DOHH2 (cell line): ENCODE results near the gene OTOP3.

Experiments used
- H3F3A ChIP-seq: fragments of 200-600 bp; sonication (generic), shearing (Covaris generic); 2 replicates; pipeline ENCODE4 v1.6.0; 2016; ENCODE audit warnings: antibody characterized with exemption, mild to moderate bottlenecking; ENCODE audit not compliant: control insufficient read depth, insufficient read depth
- H3K27ac ChIP-seq: fragments of 200-600 bp; sonication (generic); 2 replicates; pipeline ENCODE4 v1.5.1; 2014; ENCODE audit warnings: low read depth, mild to moderate bottlenecking, low read length, moderate library complexity
- H3K27me3 ChIP-seq: fragments of 200-600 bp; sonication (generic); 2 replicates; pipeline ENCODE4 v1.6.1; 2014; ENCODE audit warnings: mild to moderate bottlenecking, low read length, mixed read lengths; ENCODE audit not compliant: control insufficient read depth
- H3K36me3 ChIP-seq: fragments of 200-600 bp; sonication (generic); 2 replicates; pipeline ENCODE4 v1.6.1; 2014; ENCODE audit warnings: mild to moderate bottlenecking, low read length, moderate library complexity, mixed read lengths; ENCODE audit not compliant: control insufficient read depth
- H3K4me1 ChIP-seq: fragments of 200-600 bp; sonication (generic); 2 replicates; pipeline ENCODE4 v1.6.1; 2014; ENCODE audit warnings: mild to moderate bottlenecking, low read length, mixed read lengths; ENCODE audit not compliant: control insufficient read depth
- H3K4me2 ChIP-seq: fragments of 200-600 bp; sonication (generic); 2 replicates; pipeline ENCODE4 v1.6.0; 2014; ENCODE audit warnings: mild to moderate bottlenecking, low read length, moderate library complexity
- H3K4me3 ChIP-seq: fragments of 200-600 bp; sonication (generic); 2 replicates; pipeline ENCODE4 v1.5.1; 2014; ENCODE audit warnings: mild to moderate bottlenecking, low read length, mixed read lengths
- H3K79me2 ChIP-seq: fragments of 200-600 bp; sonication (generic); 2 replicates; pipeline ENCODE4 v1.6.1; 2014; ENCODE audit warnings: mild to moderate bottlenecking, low read length, mixed read lengths; ENCODE audit not compliant: control insufficient read depth
- H3K9me2 ChIP-seq: fragments of 200-600 bp; sonication (generic); replicated peaks from 2 replicates; pipeline ENCODE4 v1.6.1; 2014; ENCODE audit warnings: mild to moderate bottlenecking, low read length, mixed read lengths; ENCODE audit not compliant: control insufficient read depth
- H3K9me3 ChIP-seq: fragments of 200-600 bp; sonication (generic); 2 replicates; pipeline ENCODE4 v1.6.1; 2014; ENCODE audit warnings: antibody characterized with exemption, low read length, mixed read lengths; ENCODE audit not compliant: control insufficient read depth, insufficient read depth
- H4K20me1 ChIP-seq: fragments of 200-600 bp; sonication (generic); 2 replicates; pipeline ENCODE4 v1.6.0; 2014; ENCODE audit warnings: low read depth, mild to moderate bottlenecking, antibody characterized with exemption, low read length, moderate library complexity; ENCODE audit not compliant: control insufficient read depth, insufficient read depth
- EZH2phosphoT487 ChIP-seq: fragments of 200-600 bp; sonication (generic); IDR thresholded peaks from 2 replicates; pipeline ENCODE4 v1.6.1; 2017; ENCODE audit warnings: borderline replicate concordance, mild to moderate bottlenecking, antibody characterized with exemption, low read length, moderate library complexity, mixed read lengths
- TF ChIP-seq, protein P1 (sequence below): fragments of 200-600 bp; sonication (generic); IDR thresholded peaks from one replicate; pipeline ENCODE4 v1.5.1; 2014; ENCODE audit warnings: antibody characterized with exemption, mild to moderate bottlenecking, low read depth, low read length; ENCODE audit not compliant: poor library complexity, severe bottlenecking

The OTOP3 gene

DNA sequence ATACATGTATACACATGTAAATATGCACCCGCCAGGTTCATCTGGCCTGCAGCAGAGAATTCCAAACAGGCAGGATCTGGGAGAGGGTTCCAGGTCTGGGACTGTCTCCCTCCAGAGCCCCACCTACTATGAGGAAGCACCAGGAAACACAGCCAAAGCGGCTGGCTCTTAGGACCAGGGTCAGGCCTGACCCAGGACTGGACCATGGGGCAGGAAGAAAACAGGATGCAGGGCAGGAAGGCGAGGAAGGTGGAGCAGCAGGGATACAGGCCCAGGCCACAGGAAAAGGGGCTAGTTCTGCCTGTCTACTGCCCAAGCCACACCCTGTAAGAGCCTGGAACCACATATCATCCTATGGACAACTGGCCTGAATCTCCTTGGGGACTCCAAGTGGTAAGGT is 34.7 kb downstream of the OTOP3 start:
- no peaks in the 10 kb centered on the region for H3F3A ChIP-seq
- TF ChIP-seq, protein P1, sequence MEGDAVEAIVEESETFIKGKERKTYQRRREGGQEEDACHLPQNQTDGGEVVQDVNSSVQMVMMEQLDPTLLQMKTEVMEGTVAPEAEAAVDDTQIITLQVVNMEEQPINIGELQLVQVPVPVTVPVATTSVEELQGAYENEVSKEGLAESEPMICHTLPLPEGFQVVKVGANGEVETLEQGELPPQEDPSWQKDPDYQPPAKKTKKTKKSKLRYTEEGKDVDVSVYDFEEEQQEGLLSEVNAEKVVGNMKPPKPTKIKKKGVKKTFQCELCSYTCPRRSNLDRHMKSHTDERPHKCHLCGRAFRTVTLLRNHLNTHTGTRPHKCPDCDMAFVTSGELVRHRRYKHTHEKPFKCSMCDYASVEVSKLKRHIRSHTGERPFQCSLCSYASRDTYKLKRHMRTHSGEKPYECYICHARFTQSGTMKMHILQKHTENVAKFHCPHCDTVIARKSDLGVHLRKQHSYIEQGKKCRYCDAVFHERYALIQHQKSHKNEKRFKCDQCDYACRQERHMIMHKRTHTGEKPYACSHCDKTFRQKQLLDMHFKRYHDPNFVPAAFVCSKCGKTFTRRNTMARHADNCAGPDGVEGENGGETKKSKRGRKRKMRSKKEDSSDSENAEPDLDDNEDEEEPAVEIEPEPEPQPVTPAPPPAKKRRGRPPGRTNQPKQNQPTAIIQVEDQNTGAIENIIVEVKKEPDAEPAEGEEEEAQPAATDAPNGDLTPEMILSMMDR, result no peak
- no peak for TF ChIP-seq EZH2phosphoT487
- no peak overlapping the region for H3K4me3 ChIP-seq
- H3K36me3 ChIP-seq, result no peaks in the 10 kb centered on the region
- no peaks in the 10 kb centered on the region for H3K9me2 ChIP-seq
- H4K20me1 ChIP-seq, result no peaks in the 10 kb centered on the region
- H3K4me2 ChIP-seq, result no peak overlapping the region
- peaks cover 33% of the 10 kb centered on the region for H3K27me3 ChIP-seq
- H3K27ac ChIP-seq, result no peak overlapping the region
- H3K9me3 ChIP-seq, result no peaks in the 10 kb centered on the region
- H3K4me1 ChIP-seq, result peaks cover 6% of the 10 kb centered on the region
- no peaks in the 10 kb centered on the region for H3K79me2 ChIP-seq

DNA sequence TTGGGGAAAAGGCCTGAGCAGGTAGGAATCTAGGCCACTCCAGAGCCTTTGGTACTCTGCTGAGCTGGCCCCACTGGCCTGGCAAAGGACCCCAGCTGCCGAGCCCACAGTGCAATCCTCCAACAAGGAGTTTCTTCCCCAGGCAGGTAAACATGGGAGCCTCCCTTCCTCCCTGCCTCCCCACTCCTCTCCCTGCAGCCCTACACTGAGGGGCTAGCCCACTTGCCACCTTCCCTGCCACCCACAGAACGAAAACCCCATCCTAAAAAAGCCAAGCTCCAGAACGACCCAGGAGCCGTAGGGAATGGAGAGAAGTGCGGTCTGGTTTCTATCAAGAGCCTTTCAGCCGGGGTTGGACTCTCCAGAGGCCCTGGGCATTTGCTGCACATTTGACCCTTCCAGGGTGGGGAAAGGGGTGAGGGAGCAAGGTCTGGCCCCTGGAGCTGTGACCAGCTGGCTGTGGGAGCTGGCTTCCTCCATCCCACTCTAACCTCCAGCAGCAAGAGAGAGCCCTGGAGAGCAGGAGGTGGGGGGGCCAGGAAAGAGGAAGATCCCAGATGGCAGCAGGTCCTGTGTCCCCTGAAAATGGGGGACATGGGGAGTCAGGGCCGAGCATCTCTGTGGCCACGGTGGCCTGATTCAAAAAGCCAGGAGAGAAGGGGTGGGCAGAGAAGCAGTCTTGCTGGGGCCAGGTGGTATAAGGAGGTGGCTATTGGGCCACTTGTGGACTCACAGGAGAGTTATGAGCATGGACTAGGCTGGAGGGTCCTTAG is 35.6 kb downstream of the OTOP3 start:
- Histone ChIP-seq H3K4me3 (no peak overlapping the region), H3K4me2 (no peak overlapping the region), H3K27me3 (peaks cover 33% of the 10 kb centered on the region), H3K9me3 (no peaks in the 10 kb centered on the region), H4K20me1 (no peaks in the 10 kb centered on the region), H3F3A (no peaks in the 10 kb centered on the region), H3K4me1 (peaks cover 6% of the 10 kb centered on the region), H3K27ac (no peak overlapping the region), H3K9me2 (no peaks in the 10 kb centered on the region), H3K36me3 (no peaks in the 10 kb centered on the region), H3K79me2 (no peaks in the 10 kb centered on the region)
- TF ChIP-seq, protein P1, result no peak
- TF ChIP-seq EZH2phosphoT487, result no peak

DNA sequence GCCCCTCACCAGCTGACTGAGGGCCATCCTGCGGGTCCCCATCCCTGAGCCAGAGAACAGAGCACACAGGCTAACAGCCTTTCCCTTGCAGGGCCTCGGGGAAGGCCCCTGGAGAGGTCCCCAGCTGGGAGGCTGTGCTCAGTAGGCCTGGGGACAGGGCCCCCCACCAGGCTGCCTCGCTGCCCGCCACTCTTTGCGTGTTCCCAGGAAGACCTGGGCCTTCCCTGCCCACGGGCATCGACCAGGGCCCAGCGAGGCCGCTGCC is 36.1 kb downstream of the OTOP3 start:
- no peak overlapping the region for H3K27ac ChIP-seq
- H3K9me3 ChIP-seq, result no peaks in the 10 kb centered on the region
- H3K4me1 ChIP-seq, result peaks cover 6% of the 10 kb centered on the region
- no peak overlapping the region; the same call in 1 of the 2 replicates for H3K4me2 ChIP-seq
- TF ChIP-seq EZH2phosphoT487, result no peak
- TF ChIP-seq, protein P1, result no peak
- no peaks in the 10 kb centered on the region for H3K36me3 ChIP-seq
- no peaks in the 10 kb centered on the region for H3K9me2 ChIP-seq
- H3K79me2 ChIP-seq, result no peaks in the 10 kb centered on the region
- H3F3A ChIP-seq, result no peaks in the 10 kb centered on the region
- H3K4me3 ChIP-seq, result no peak overlapping the region
- H3K27me3 ChIP-seq, result peaks cover 33% of the 10 kb centered on the region
- no peaks in the 10 kb centered on the region for H4K20me1 ChIP-seq
